HG02642 (cell line): Measurements from ENCODE around the gene COL24A1.
"Not testable (repeated sequence)": the region's sequence is repeated elsewhere in the genome, so short reads cannot be mapped to it uniquely, and the experiment has no call there.

Experiments
- ATAC-seq: cut with Tn5 transposase; IDR thresholded peaks from one replicate; pipeline ENCODE4 v1.9.1; 2021; ENCODE audit warnings: mild to moderate bottlenecking; ENCODE audit not compliant: unreplicated experiment, poor library complexity

Gene COL24A1

DNA sequence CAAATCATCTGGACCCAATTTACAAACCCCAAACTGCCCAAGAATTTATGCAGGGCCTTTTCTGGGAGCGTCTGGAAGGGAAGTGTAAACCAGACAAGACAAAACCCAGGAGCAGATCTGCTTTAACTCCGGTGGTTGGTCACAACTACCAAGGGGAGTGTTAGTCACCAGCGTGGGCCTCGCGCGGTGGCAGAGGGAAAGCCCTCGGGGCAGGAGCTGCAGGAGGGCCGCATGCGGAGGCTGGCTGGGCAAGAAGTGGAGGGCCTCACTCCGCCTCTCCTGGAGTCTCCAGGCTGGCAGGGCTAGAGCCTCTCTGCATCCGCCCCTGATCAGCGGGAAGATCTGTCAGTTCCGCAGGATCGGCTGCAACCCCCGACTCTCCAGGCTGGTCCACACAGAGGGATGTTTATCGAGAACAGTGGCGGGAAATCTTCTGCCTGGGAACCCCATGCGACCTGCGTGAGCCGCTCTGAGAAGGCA, 2.0 kb downstream of the COL24A1 start:
- no peak for ATAC-seq

- ATAC-seq: no peak
These were observed 2.7 kb downstream of the COL24A1 start for GRCh38 chr1:86153836-86154235.

GRCh38 chr1:86152887-86153286, 3.7 kb downstream of the COL24A1 start:
- ATAC-seq: no peak

DNA sequence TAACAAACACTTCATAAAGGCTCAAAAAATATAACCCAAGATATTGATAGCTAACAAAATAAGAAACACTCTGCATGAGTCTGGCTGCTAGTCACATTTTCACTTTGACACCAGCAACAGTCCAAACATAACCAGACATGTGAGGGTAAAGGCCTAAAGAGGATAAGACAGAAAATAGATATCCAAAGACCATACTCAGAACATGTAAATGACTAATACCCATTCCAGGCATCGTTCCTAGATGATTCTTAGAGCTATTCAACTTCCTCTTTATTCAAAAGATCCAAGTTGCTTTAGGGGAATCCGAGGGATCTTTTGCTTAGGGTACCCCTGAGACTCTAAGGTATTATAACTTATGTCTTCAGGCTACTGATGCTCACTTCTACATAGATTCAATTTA, 5.1 kb downstream of the COL24A1 start:
- no peak for ATAC-seq

GRCh38 chr1:86150553-86151055, 6.0 kb downstream of the COL24A1 start:
- ATAC-seq: no peak

DNA sequence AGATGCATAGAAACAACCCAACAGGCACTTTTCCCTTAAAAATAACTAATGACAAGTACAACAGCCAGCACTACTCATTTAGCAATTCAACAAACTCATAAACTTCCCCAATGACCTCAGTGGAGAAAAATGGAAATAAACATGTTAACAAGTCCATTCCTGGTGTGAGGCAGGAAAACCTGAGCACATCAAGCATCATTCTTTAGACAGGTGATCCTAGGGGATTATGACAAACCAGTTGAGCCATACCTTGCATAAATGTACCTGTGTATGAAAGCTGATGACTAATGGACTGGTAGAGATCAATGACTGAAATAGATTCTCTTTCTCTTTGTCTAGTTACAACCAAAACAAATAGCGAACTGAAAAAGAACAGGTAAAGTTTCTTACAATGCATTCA, 7.0 kb downstream of the COL24A1 start:
- no peak for ATAC-seq

DNA sequence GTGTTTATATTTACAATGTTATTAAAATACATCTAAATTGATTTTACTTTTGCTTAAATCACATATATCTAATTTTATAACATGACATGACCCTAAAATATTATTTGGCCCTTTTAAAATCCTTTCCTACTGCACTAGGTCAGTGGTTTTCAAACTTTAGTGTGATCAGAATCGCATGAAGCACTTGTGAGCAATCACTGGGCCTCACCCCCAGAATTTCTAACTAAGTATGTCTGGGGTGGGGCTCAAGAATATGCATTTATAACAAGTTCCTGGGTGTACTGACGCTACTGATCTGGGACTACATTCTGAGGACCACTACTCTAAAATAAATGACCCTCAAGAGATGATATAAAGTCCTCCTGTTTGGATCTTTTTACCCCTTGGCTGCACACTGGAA, 8.8 kb downstream of the COL24A1 start:
- no peak for ATAC-seq

- no peak for ATAC-seq
These were observed 10.0 kb downstream of the COL24A1 start for GRCh38 chr1:86146566-86146965.

DNA sequence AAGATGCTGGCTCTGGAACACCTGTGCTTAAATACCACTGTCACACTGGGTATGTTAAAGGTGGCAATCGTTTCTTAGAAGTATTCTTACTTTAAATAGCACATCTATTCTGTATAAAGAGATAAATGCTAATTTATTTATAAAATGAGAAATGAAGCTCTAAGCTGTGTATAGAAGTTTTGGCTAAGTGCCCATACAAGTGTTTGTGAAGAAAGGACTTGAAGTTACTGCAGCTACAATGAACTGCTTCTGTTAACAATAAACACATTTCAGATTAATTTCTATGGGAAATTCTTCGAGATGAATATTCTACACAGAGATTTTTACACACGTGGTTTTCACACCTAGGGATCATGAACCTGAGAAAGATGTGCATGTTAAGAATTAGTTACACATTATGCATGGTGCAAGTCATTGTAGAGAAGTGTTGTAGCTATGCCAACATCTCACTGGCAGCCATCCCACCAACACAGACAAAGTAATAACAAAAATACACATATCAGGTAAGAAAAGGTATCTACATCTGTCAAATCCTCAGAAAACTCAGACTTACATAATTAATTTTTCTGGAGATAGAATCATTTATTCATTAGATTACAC, 16.2 kb downstream of the COL24A1 start:
- ATAC-seq: no peak

DNA sequence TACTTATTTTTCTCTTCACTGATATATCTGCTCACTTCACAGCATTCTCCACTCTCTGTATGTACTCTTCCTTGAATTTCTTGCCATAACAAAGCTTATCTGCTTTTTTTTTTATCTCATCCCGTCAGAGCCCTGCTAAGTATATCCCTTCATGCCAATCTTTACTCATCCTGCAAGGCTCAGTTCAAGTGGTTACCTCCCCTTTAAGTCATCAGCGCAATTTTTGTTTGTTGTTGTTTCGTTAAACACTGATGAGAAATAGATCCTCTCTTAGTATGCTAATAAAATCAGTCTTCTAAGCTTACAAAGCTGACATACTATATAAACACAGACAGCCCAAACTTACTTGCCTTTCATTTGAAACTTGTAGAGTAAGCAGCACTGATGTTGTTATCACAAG, 17.8 kb downstream of the COL24A1 start:
- ATAC-seq: no peak

GRCh38 chr1:86137436-86137835, 19.1 kb downstream of the COL24A1 start:
- ATAC-seq: no peak

DNA sequence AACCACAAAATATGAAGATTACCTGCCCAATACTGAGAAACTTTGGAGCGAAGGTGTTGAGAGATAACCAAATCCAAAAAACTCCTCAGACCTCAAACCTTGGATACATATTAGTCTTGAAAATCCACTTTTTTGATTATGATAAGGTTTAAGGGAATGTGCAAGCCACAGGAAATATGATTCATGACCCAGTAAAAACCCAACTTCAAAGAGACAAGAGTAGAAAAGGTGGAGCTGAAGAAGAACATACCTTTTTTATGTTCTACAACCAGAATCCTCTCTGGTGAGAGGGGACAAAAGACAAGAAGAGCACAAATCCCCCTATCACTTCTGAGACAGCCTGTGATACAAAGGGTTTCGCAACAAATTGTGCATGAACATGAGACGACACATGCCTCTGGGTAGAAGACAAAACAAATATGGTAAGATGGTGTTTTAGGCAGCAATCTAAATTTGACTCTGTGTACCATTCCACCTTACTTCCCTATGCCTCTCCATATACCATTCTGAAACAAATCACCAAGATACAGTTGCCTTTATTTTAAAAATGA, 37.3 kb downstream of the COL24A1 start:
- no peak for ATAC-seq

DNA sequence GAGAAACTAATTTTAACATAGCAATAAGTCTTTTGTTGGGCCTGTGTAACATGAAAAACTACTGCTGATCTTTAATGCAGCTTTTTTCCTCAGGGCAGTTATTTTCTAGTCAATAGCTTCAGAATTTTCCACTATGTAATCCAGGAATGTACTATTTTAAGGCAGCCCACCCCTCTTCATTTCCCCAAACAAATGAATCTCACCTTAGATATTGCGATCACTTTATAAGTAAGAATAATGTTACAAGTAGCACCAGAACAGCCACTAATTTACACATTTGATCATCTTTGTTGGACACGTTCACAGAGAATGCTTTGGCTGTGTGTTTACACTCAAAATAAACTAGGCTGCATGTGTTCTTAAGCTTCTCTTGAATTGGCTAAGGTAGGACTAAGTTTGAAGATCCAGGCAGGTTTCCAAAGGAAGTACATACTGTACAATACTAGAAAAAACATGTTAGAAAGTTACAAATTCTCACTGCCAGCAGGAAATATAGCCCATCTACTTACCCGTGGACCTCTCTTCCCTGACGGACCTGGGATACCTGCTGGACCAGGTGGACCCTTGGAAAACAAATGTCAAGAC, 41.7 kb downstream of the COL24A1 start:
- ATAC-seq: no peak

GRCh38 chr1:86114236-86114635, 42.3 kb downstream of the COL24A1 start:
- ATAC-seq: no peak

DNA sequence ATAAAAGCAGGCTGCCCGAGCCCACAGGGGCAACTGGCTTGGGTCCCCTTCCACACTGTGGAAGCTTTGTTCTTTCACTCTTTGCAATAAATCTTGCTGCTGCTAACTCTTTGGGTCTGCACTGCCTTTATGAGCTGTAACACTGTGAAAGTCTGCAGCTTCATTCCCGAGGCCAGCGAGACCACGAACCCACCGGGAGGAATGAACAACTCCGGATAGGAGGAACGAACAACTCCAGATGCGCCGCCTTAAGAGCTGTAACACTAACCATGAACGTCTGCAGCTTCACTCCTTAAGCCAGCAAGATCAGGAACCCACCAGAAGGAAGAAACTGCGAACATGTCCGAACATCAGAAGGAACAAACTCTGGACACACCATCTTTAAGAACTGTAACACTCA, 45.0 kb downstream of the COL24A1 start:
- ATAC-seq: not testable (repeated sequence)

DNA sequence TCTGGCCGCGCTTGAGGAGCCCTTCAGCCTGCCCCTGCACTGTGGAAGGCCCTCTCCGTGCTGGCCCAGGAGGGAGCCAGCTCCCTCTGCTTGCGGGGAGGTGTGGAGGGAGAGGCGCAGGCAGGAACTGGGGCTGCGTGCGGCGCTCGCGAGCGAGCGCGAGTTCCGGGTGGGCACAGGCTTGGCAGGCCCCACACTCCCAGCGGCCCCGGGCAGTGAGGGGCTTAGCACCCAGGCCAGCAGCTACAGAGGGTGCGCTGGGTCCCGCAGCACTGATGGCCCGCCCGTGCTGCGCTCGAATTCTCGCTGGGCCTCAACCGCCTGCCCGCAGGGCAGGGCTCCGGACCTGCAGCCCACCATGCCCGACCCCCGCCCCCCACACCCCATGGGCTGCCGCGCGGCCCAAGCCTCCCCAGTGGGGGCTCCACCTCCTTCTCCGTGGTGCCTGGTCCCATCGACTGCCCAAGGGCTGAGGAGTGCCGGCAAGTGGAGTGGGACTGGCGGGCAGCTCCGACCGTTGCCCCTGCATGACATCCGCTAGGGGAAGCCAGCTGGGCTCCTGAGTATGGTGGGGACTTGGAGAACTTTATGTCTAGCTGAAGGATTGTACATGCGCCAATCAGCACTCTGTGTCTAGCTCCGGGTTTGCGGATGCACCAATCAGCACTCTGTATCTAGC, 46.0 kb downstream of the COL24A1 start:
- no peak for ATAC-seq

- no peak for ATAC-seq
These were observed 51.1 kb downstream of the COL24A1 start for GRCh38 chr1:86105533-86105866.

GRCh38 chr1:86104606-86105532, 51.7 kb downstream of the COL24A1 start:
- ATAC-seq: no peak

DNA sequence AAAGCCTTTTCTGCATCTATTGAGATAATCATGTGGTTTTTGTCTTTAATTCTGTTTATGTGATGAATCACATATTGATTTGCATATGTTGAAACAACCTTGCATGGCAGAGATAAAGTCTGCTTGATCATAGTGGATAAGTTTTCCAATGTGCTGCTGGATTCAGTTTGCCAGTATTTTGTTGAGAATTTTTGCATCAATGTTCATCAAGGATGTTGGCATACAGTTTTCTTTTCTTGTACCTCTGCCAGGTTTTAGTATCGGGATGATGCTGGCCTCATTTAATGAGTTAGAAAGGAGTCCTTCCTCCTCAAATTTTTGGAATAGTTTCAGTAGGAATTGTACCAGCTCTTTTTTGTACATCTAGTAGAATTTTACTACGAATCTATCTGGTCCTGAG, 55.0 kb downstream of the COL24A1 start:
- ATAC-seq: no peak

DNA sequence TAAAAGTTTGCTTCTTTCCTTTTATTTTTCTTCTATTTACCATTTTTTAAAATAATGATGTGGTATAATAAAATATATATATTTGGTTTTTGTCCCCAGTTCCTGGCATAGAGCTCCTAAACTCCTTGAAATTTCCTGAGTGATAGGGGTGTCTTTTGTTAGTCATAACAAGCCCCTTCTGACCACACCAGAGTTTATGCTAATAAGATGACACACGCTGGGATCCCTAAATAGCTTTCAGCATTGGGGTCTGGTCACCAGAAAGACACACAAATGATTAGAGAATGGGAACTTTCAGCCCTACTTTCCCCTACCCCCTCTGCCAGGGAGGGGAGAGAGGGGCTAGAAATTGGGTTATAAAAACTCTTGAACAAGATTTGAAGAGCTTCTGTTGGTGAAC, 56.2 kb downstream of the COL24A1 start:
- ATAC-seq: no peak
